Measurements from ENCODE around the gene ATG14.
"Not testable (repeated sequence)": the region's sequence is repeated elsewhere in the genome, so short reads cannot be mapped to it uniquely, and the experiment has no call there.

The ATG14 gene

DNA sequence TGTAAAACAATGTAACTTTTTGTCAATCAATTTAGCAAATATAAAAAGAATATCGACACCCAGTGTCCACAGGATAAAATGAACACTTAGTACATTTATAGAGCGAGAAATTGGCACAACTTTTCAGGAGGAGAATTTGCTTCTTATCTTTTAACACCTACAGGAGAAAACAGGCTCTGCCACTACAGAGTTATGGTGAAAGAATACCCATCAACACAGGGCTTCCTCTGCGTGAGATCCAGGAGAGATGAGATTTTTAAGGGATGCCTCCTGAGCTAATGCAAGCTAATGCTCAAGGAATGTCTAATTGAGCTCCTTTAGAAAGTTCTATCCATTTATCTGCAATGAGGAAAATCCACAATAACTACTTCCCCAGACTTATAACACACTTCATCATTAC, 21.0 kb upstream of the ATG14 start:
- DNase-seq, result no peak

GRCh38 chr14:55430024-55430690, 18.5 kb upstream of the ATG14 start:
- DNase-seq, result peak; percentile 73

- no peak for DNase-seq
These were observed 15.8 kb upstream of the ATG14 start for GRCh38 chr14:55427439-55427838.

DNA sequence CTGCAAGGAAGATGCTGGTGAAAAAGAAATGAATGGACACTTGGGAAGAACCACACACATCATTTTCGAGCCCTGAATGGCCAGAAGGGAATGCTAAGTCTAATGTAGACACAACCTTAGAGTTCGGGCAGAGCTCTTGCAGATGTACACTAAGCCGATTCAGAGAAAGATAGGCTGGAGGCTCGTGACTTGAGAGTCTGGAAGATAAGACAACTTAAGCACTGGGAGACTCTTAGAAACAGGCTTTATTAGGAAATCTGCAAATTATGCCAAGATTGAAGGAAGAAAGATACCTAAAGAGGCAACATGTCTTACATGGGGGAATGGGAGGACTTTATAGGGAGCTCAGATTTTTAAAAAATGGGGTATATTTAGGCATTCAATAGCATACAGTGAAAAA, 15.3 kb upstream of the ATG14 start:
- no peak for DNase-seq

DNA sequence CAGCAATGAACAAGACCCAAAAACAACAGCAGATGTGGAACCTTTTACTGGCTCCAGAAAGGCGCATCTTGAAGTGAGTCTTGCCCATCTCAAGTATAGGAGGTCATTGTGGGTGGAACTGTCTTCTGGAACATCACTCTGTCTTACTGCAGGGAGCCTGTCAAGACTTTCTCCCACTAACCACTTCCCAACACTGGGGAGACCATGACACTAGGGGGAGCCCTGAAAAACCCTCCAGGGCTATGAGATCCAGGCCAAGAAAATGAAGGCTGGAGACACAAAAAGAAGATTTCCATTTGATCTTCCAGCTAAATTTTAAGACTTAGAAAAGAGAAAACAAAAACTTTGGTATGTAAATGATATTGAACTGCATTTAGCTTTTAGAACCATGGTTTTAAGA, 13.5 kb upstream of the ATG14 start:
- no peak for DNase-seq

DNA sequence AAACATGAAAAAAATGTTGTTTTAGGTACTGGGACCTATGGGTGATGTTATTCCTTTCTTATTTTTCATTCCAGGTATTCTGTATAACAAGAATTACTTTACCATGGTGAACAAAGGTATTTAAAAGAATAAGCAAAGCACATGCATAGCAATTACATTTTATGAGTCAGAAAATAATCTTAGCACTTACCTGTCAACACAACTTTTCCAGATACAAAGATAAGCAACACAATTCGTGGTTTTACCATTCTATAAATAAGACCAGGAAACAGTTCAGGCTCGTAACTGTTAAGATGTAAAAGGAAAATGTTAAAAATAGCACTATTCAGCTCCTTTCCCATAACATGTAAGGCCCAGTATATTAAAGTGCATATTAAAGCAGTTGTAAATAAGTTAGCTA, 12.3 kb upstream of the ATG14 start:
- no peak for DNase-seq

DNA sequence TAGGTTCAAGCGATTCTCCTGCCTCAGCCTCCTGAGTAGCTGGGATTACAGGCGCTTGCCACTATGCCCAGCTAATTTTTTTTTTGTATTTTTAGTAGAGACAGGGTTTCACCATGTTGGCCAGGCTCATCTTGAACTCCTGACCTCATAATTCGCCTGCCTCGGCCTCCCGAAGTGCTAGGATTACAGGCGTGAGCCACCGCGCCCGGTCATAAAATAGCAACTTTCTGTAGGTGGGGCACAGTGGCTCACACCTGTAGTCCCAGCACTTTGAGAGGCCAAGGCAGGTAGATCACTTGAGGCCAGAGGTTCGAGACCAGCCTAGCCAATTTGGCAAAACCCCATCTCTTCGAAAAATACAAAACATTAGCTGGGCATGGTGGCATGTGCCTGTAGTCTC, 10.7 kb upstream of the ATG14 start:
- not testable (repeated sequence) for DNase-seq

DNA sequence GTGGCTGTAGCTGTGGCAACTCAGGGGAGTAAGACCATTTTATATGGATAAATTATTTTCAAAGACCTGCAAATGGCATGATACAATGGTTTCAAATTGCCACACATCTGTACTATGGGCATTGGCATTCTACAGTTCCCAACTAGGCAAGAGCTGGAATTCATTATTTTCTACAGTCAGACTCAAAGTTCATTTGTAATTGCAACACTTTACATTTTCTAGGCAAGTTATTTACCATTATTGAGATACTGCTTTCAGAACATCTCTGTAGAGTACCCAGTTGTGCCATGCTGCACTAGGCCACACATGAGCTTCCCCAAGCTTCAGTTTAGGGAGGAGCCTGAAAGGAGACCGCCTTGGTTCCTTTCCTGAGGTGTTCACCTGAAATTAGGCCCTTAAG, 8.0 kb upstream of the ATG14 start:
- no peak for DNase-seq

- no peak for DNase-seq
These were observed 6.8 kb upstream of the ATG14 start for GRCh38 chr14:55418411-55418810.

GRCh38 chr14:55417955-55418354, 6.3 kb upstream of the ATG14 start:
- no peak for DNase-seq

GRCh38 chr14:55416866-55417265, 5.2 kb upstream of the ATG14 start:
- peak; percentile 2 for DNase-seq

DNA sequence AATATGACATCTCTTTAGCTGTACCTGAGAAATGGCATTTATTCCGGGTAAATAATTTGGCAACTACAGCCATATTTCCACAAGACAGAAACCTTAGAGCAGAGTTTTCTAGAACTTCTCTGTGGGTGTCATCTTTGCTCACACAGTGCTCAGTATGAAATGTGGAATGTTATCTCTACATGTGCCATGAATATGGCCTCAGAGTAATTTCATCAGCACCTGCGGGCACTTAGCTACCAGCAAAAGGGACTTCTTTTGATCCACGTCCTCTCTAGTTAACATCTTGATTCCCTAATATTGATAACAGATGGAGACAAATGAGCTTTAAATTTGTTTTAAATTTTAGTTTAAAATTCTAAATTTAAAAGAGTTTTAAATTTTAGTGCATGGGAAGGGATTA, 2.9 kb upstream of the ATG14 start:
- no peak for DNase-seq

DNA sequence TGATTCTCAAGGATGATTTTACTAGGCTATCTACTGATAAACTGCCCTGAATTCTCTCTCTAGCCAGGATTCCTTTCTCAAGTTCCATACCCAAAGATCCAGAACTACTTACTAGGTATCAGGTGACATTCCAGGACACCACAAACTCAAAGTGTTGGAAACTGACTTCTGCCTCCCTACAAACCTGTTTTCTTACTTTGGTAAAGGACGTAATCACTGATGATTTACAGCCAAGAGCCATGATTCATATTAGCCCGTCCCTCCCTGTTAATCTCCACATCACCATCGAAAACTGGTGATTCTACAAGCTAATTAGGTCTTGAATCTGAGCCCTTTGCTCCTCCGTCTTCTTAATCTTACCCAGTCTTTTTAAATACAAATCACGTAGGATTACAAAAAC, 1.0 kb upstream of the ATG14 start:
- DNase-seq, result no peak

GRCh38 chr14:55410876-55411275, 754 bp downstream of the ATG14 start:
- DNase-seq, result no peak

DNA sequence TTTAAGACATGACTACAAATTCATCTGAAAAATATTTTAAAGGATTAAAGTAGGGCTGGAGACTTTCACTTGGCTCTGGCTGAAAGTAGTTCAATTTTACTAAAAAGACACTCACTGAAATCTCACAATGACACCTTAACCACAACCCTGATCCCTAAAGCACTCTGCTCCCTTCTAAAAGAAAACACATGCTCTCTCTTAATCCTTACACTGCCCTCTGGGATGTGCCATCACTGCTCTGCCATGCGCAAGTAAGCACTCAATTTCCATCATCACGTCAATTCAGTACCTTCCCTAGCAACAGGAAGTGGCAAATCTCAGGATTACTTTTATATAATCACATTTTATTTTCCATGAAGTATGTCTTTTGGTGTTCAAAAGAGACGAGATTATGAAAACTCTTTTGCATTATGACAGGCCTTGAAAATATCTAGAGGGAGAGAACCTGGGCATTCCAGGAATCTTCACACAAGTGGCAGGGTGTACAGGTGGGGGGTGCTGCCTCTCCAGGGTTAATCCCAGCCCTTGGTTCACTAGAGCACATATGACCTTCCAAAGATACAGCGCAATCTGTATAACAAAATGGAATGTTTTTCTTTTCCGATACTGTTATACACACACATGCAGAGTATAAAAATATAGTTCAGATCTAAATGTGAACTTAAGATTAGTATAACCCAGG, 7.3 kb downstream of the ATG14 start:
- DNase-seq, result no peak

GRCh38 chr14:55401751-55402150, 9.9 kb downstream of the ATG14 start:
- no peak for DNase-seq

- no peak for DNase-seq
These were observed 11.8 kb downstream of the ATG14 start for GRCh38 chr14:55399852-55400251.

DNA sequence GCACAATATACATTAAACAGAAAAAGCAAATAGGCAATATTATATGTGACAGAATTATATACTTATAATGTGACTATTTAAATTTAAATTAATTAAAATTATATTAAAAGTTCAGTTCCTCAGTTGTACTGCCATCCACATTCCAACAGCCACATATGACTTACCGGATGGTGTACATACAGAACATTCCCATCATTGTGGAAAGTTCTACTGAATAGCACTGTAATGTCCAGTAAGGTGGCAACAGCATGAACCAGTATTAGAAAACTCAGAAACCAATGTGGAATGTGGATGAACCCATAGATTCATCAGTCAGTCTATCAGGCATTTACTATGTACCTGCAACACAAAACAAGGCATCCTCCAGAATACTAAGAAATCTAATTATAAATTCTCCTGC, 12.4 kb downstream of the ATG14 start:
- no peak for DNase-seq

GRCh38 chr14:55398679-55399078, 13.0 kb downstream of the ATG14 start:
- DNase-seq, result no peak

GRCh38 chr14:55389330-55389729, 22.3 kb downstream of the ATG14 start:
- no peak for DNase-seq

- DNase-seq, result no peak
These were observed 23.5 kb downstream of the ATG14 start for GRCh38 chr14:55388160-55388559.

- DNase-seq, result no peak
These were observed 24.5 kb downstream of the ATG14 start for GRCh38 chr14:55387121-55387520.

- no peak for DNase-seq
These were observed 25.4 kb downstream of the ATG14 start for GRCh38 chr14:55386037-55386808.

GRCh38 chr14:55384536-55384935, 27.1 kb downstream of the ATG14 start:
- DNase-seq, result no peak

Data from NCI-H146 (cell line).